OCI-LY1 (cell line): ENCODE data around the gene PTPRN2.

Experiments
- H2AFZ ChIP-seq: fragments of 200-600 bp; sonication (generic), shearing (Covaris generic); 2 replicates; pipeline ENCODE4 v1.6.0; 2014; ENCODE audit warnings: antibody characterized with exemption, mild to moderate bottlenecking, low read length
- H3F3A ChIP-seq: fragments of 200-600 bp; sonication (generic), shearing (Covaris generic); 2 replicates; pipeline ENCODE4 v1.6.0; 2014; ENCODE audit warnings: mild to moderate bottlenecking, antibody characterized with exemption, low read length, moderate library complexity; ENCODE audit not compliant: insufficient read depth
- H3K27ac ChIP-seq: fragments of 200-600 bp; sonication (generic); 2 replicates; pipeline ENCODE4 v1.5.1; 2014; ENCODE audit warnings: low read length, mixed run types, mild to moderate bottlenecking, low read depth; ENCODE audit not compliant: poor library complexity, severe bottlenecking
- H3K27me3 ChIP-seq: fragments of 200-600 bp; sonication (generic); 2 replicates; pipeline ENCODE4 v1.6.0; 2014; ENCODE audit warnings: antibody characterized with exemption, mild to moderate bottlenecking, low read length, moderate library complexity; ENCODE audit not compliant: insufficient read depth
- H3K36me3 ChIP-seq: fragments of 200-600 bp; sonication (generic); 2 replicates; pipeline ENCODE4 v1.6.1; 2014; ENCODE audit warnings: mild to moderate bottlenecking, antibody characterized with exemption, low read length, moderate library complexity, mixed read lengths; ENCODE audit not compliant: insufficient read depth
- H3K4me1 ChIP-seq: fragments of 200-600 bp; sonication (generic); 2 replicates; pipeline ENCODE4 v1.5.1; 2014; ENCODE audit warnings: mild to moderate bottlenecking, low read length, moderate library complexity; ENCODE audit not compliant: insufficient read depth, severe bottlenecking
- H3K4me2 ChIP-seq: fragments of 200-600 bp; sonication (generic), shearing (Covaris generic); 2 replicates; pipeline ENCODE4 v1.6.1; 2014; ENCODE audit warnings: low read length
- H3K4me3 ChIP-seq: fragments of 200-600 bp; sonication (generic); 2 replicates; pipeline ENCODE4 v1.5.1; 2014; ENCODE audit warnings: low read length, low read depth, mild to moderate bottlenecking, mixed read lengths; ENCODE audit not compliant: poor library complexity, severe bottlenecking
- H3K79me2 ChIP-seq: fragments of 200-600 bp; shearing (Covaris generic); 2 replicates; pipeline ENCODE4 v1.6.1; 2016; ENCODE audit warnings: mixed run types, low read length, mixed read lengths; ENCODE audit not compliant: insufficient read depth
- H3K9ac ChIP-seq: fragments of 200-600 bp; sonication (generic), shearing (Covaris generic); 2 replicates; pipeline ENCODE4 v1.6.1; 2014; ENCODE audit warnings: mild to moderate bottlenecking, low read length, mixed read lengths
- H3K9me2 ChIP-seq: fragments of 200-600 bp; sonication (generic), shearing (Covaris generic); 2 replicates; pipeline ENCODE4 v1.6.1; 2014; ENCODE audit warnings: low read depth, mild to moderate bottlenecking, low read length, mixed read lengths
- H3K9me3 ChIP-seq: fragments of 200-600 bp; shearing (Covaris generic); 2 replicates; pipeline ENCODE4 v1.6.1; 2014; ENCODE audit warnings: low read length, mixed read lengths
- H4K20me1 ChIP-seq: fragments of 200-600 bp; sonication (generic), shearing (Covaris generic); 2 replicates; pipeline ENCODE4 v1.6.0; 2016; ENCODE audit warnings: mild to moderate bottlenecking, low read length; ENCODE audit not compliant: insufficient read depth
- CTCF ChIP-seq: fragments of 200-600 bp; sonication (generic), shearing (Covaris generic); IDR thresholded peaks from 2 replicates; pipeline ENCODE4 v1.5.1; 2017; ENCODE audit warnings: mild to moderate bottlenecking, antibody characterized with exemption, low read length, moderate library complexity, mixed read lengths
- EZH2 ChIP-seq: fragments of 200-600 bp; sonication (generic), shearing (Covaris generic); IDR thresholded peaks from 2 replicates; pipeline ENCODE4 v1.8.0; 2017; ENCODE audit warnings: borderline replicate concordance, mixed run types, mild to moderate bottlenecking, antibody characterized with exemption, low read length, moderate library complexity, mixed read lengths

The PTPRN2 gene

DNA sequence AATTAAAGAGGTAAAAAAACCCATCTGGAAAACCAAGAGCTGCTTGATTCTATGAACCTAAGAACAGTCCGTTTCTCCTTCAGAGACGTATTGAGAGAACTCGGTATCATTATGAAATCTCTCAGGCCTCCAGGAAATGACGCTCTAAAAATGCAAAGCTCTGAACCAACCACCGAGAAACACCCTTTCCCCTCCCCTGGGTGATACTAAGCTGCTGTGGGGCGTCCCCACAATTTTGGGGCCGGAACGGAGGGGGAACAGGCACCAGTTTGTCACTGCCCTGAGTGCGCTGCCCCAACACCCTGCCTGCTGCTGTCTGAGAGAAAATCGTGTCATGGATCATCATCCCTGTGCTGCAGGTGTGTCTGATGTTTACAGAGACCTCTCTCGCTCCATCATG, 741.4 kb downstream of the PTPRN2 start:
- Histone ChIP-seq H3K36me3 (no peaks in the 10 kb centered on the region), H3K4me1 (no peaks in the 10 kb centered on the region), H3K9ac (no peak overlapping the region), H2AFZ (no peak overlapping the region), H3K4me2 (no peak overlapping the region), H4K20me1 (no peaks in the 10 kb centered on the region), H3F3A (no peaks in the 10 kb centered on the region), H3K9me3 (no peaks in the 10 kb centered on the region), H3K27ac (no peak overlapping the region), H3K4me3 (no peak overlapping the region), H3K27me3 (peaks cover 24% of the 10 kb centered on the region), H3K79me2 (no peaks in the 10 kb centered on the region), H3K9me2 (no peaks in the 10 kb centered on the region)
- no peak for TF ChIP-seq EZH2
- TF ChIP-seq CTCF, result no peak

- no peaks in the 10 kb centered on the region for H3K4me1 ChIP-seq
- H3K27me3 ChIP-seq, result peaks cover 24% of the 10 kb centered on the region; the same call in 1 of the 2 replicates
- H3K4me3 ChIP-seq, result no peak overlapping the region
- no peak overlapping the region for H3K9ac ChIP-seq
- H3K27ac ChIP-seq, result no peak overlapping the region
- H3F3A ChIP-seq, result no peaks in the 10 kb centered on the region
- H3K9me2 ChIP-seq, result no peaks in the 10 kb centered on the region
- TF ChIP-seq CTCF (no peak), EZH2 (no peak)
- H3K9me3 ChIP-seq, result no peaks in the 10 kb centered on the region
- H3K36me3 ChIP-seq, result no peaks in the 10 kb centered on the region
- no peak overlapping the region for H2AFZ ChIP-seq
- H4K20me1 ChIP-seq, result no peaks in the 10 kb centered on the region
- no peak overlapping the region for H3K4me2 ChIP-seq
- no peaks in the 10 kb centered on the region for H3K79me2 ChIP-seq
Observed at GRCh38 chr7:157845203-157845835, 742.3 kb downstream of the PTPRN2 start.

DNA sequence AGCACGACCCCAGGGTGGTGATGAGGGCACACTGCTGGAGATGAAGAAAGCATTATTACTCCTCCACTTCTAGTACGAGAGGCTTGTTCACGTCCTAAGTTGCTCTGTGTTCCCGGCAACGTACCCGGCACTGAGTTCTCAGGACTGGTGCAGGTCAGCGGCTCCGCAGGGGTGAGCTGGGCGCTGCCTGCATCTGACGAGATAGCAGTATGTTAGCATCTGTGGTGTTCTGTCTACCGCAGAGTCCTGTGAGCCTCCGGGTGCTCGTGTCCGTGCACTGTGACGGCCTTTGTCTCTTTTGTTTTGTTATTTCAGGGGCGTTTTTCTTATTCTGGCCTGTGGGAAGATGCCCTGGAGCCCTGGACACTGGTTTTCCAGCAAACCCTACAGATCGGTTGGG, 743.0 kb downstream of the PTPRN2 start:
- Histone ChIP-seq H3K27ac (no peak overlapping the region), H3K36me3 (no peaks in the 10 kb centered on the region), H3K79me2 (no peaks in the 10 kb centered on the region), H3K9me2 (no peaks in the 10 kb centered on the region), H4K20me1 (no peaks in the 10 kb centered on the region), H2AFZ (no peak overlapping the region), H3K4me3 (no peak overlapping the region), H3K9ac (no peak overlapping the region), H3K27me3 (peaks cover 17% of the 10 kb centered on the region; the same call in 1 of the 2 replicates), H3K4me1 (no peaks in the 10 kb centered on the region), H3K4me2 (no peak overlapping the region), H3F3A (no peaks in the 10 kb centered on the region), H3K9me3 (no peaks in the 10 kb centered on the region)
- TF ChIP-seq CTCF, result no peak
- TF ChIP-seq EZH2, result no peak
